ENCODE measurements around the gene MATN1. TPM values are rescaled to one million over a fixed set of nuclear protein-coding genes. Genes with fewer than 3 reads are reported as not detected.
"Not testable (repeated sequence)": the region's sequence is repeated elsewhere in the genome, so short reads cannot be mapped to it uniquely, and the experiment has no call there.

MATN1 gene
- total and polyA plus RNA-seq, 2 donors = 0.24 to 0.85 TPM

GRCh38 chr1:30692201-30692947 lies 31.0 kb downstream of the MATN1 start:
- H3K36me3 ChIP-seq (ENCODE audit: insufficient read depth) = no peaks in the 10 kb centered on the region
- DNase-seq (ENCODE audit: extremely low spot score) = no peak
- 69% methylated on average over 7 of the region's 7 CpGs for WGBS
- H3K4me3 ChIP-seq (ENCODE audit: low read depth, low read length) = no peak overlapping the region
- no peak overlapping the region for H3K27ac ChIP-seq (ENCODE audit: low read depth)
- H3K4me1 ChIP-seq (ENCODE audit: insufficient read depth) = no peaks in the 10 kb centered on the region

DNA sequence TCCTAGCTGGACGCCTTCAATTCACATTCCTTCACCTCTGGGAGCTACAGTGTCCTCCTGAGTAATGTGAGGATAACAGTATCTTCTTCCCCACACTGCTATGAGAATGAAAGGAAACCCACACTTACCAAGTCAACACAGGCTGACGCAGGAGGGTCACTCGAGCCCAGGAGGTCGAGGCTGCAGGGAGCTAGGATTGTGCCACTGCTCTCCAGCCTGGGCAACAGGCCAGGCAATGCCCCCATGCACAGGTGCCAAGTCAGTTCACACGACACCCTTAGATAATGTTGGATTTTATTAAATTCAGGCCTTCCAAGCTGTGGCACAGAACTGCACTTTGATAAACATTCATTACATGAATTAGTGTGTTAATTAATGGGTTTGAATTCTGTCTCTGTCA lies 31.9 kb downstream of the MATN1 start:
- no peaks in the 10 kb centered on the region for H3K4me1 ChIP-seq (ENCODE audit: insufficient read depth)
- 67% methylated on average over 5 of the region's 5 CpGs for WGBS
- no peak overlapping the region for H3K4me3 ChIP-seq (ENCODE audit: low read depth, low read length)
- H3K36me3 ChIP-seq (ENCODE audit: insufficient read depth) = no peaks in the 10 kb centered on the region
- DNase-seq (ENCODE audit: extremely low spot score) = no peak
- H3K27ac ChIP-seq (ENCODE audit: low read depth) = no peak overlapping the region

DNA sequence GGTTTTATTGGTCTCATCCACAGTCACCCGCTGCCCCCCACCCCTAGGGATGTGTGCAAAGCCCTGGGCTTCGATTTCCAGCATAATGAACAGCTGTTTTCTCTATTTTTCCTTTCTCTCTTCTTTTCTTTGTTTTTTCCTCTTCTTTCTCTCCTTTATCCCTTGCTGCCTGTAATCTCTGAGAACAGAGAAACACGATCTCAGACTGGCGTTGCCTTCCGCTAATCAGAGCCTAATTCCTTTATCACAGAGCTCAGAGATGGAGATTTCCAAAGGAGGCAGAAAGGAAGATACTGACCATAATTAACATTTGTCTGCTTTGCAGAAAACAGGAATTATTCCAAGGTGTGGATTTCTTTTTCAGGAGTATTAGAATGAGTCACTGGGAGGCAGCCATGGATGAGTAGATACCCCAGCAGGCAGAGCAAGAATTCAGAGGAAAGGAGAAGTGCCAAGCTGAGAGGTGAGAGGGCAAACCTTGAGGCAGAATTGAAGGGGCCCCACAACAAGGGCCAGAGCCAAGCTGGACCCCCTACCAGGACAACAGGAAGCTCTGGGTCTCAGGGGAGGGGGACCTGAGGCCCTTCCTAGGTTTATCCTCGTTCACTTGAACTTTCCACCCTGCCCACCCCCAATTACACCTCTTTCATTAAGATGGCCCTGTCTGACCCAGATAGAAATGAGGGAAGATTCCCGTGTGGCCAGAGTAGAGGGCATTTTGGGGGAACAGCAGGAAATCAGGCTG lies 33.3 kb downstream of the MATN1 start:
- Histone ChIP-seq H3K27ac (ENCODE audit: low read depth) (no peak overlapping the region), H3K4me1 (ENCODE audit: insufficient read depth) (no peaks in the 10 kb centered on the region), H3K36me3 (ENCODE audit: insufficient read depth) (no peaks in the 10 kb centered on the region), H3K4me3 (ENCODE audit: low read depth, low read length) (no peak overlapping the region)
- DNase-seq (ENCODE audit: extremely low spot score) = no peak
- WGBS = 53% methylated on average over 7 of the region's 7 CpGs

GRCh38 chr1:30688920-30689794 lies 34.2 kb downstream of the MATN1 start:
- WGBS = 81% methylated on average over 11 of the region's 11 CpGs
- Histone ChIP-seq H3K36me3 (ENCODE audit: insufficient read depth) (no peaks in the 10 kb centered on the region), H3K4me1 (ENCODE audit: insufficient read depth) (no peaks in the 10 kb centered on the region), H3K27ac (ENCODE audit: low read depth) (no peak overlapping the region), H3K4me3 (ENCODE audit: low read depth, low read length) (no peak overlapping the region)
- DNase-seq (ENCODE audit: extremely low spot score) = no peak

- H3K36me3 ChIP-seq (ENCODE audit: insufficient read depth); H3K4me3 ChIP-seq (ENCODE audit: low read depth, low read length); DNase-seq (ENCODE audit: extremely low spot score); H3K27ac ChIP-seq (ENCODE audit: low read depth); H3K4me1 ChIP-seq (ENCODE audit: insufficient read depth): not testable (repeated sequence)
- 92% methylated on average over 9 of the region's 9 CpGs for WGBS
Measured at GRCh38 chr1:30688516-30688915, 34.9 kb downstream of the MATN1 start.

- H3K27ac ChIP-seq (ENCODE audit: low read depth) = no peak overlapping the region
Measured at GRCh38 chr1:30687886-30688285, 35.5 kb downstream of the MATN1 start.

DNA sequence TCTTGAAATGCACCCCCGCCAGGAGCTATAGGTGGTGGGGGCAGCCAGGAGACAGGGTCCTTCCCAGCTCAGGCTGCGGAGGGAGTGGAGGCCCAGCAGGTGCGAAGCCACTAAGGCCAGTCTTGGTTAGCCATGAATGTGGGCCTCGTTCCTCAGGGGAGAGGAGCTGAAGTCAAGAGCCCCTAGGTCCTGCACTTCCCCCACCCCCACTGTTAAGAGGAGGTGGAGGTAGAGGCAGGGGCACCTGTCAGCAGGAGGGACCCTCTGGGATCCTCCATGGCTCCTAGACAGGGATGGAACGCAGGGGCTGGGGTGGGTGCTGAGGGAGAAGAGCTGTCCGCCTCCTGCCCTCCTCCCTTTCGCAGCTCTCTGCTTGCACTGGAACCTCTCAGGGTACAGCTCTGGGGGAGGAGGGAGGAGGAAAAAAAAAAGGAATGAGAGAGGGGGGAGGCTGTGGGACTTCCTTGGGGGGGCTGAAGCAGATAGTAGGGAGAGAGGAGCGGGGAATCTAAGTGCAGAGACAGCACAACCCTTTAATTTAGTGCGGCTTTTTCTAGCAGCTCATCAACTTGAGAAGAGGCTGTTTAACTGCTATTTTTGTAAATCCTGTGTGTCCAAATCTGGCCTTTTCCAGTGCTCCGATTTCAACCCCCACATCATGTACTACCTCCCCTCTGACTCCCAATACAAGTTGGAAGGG lies 37.0 kb downstream of the MATN1 start:
- DNase-seq (ENCODE audit: extremely low spot score) = no peak

More at GRCh38 chr1:30687886-30688285, 35.5 kb downstream of the MATN1 start:
- Histone ChIP-seq H3K36me3 (ENCODE audit: insufficient read depth) (no peaks in the 10 kb centered on the region), H3K4me1 (ENCODE audit: insufficient read depth) (no peaks in the 10 kb centered on the region), H3K4me3 (ENCODE audit: low read depth, low read length) (no peak overlapping the region)
- 92% methylated on average over 6 of the region's 6 CpGs for WGBS
- DNase-seq (ENCODE audit: extremely low spot score) = no peak

DNA sequence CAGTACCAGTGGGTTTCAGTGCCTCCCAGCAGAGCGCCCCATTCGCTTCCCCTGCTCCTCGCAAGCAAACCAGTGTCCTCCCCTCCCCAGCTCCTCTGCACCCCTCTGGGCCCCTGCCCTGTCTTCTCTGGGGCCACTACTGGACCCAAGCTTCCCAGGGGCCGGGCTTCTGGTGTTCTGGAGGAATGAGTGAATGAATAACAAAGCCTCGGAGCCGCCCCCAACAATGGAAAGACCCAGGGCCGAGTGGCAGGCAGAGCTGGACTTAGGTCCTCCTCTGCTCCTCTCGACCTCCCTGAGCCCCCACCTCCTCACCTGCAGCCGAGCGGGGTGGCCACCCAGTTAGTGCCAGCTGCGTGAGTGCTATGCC lies 37.6 kb downstream of the MATN1 start:
- no peak for DNase-seq (ENCODE audit: extremely low spot score)
- Histone ChIP-seq H3K4me1 (ENCODE audit: insufficient read depth) (no peaks in the 10 kb centered on the region), H3K36me3 (ENCODE audit: insufficient read depth) (no peaks in the 10 kb centered on the region), H3K4me3 (ENCODE audit: low read depth, low read length) (no peak overlapping the region), H3K27ac (ENCODE audit: low read depth) (no peak overlapping the region)
- 31% methylated on average over 11 of the region's 11 CpGs for WGBS

More for the DNA sequence above, 37.0 kb downstream of the MATN1 start:
- no peaks in the 10 kb centered on the region for H3K36me3 ChIP-seq (ENCODE audit: insufficient read depth)
- 42% methylated on average over 10 of the region's 10 CpGs for WGBS
- no peak overlapping the region for H3K4me3 ChIP-seq (ENCODE audit: low read depth, low read length)
- H3K4me1 ChIP-seq (ENCODE audit: insufficient read depth) = no peaks in the 10 kb centered on the region
- no peak overlapping the region for H3K27ac ChIP-seq (ENCODE audit: low read depth)

DNA sequence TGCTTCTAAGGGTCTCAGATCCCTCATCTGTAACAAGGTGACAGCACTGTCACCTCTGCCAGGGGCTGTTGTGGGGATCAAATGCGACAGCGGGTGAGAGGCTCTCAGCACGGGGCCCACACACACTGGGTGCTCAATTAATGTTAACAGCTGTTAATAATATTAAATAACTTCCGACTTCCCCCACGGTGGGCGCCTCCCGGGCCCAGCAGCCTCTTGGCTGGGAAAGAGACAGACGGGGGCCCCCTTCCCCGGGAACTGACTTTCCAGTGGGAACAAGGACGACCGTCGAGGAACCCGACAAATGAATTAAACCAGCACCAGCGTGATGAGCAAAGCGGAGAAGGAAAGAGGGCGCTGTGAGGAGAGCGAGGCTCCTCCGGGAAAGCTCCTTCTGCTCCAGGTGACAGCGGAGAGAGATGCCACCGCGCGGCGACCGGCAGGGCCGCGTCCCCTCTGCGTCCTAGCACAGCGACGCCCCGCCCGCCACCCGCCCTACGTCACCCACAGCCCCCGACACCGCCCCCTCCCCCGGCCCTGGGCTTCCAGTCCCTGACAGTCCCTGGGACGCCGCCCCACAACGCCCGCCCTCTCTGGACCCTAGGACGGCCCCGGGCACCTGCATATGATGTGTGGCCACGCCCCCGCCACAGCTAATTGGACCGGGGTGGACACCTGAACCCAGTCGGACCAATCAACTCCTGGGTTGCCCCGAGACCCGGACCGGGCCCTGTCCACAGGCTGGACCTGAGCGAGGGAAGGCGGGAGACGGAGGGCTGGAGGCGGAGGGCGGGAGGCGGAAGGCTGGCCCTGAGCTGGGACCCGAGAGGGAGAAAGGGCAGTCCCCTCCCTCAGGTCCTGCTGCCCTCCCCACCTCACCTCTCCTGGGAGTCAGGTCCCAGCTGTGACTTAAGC lies 38.2 kb downstream of the MATN1 start:
- Histone ChIP-seq H3K36me3 (ENCODE audit: insufficient read depth) (no peaks in the 10 kb centered on the region), H3K27ac (ENCODE audit: low read depth) (no peak overlapping the region), H3K4me1 (ENCODE audit: insufficient read depth) (no peaks in the 10 kb centered on the region), H3K4me3 (ENCODE audit: low read depth, low read length) (no peak overlapping the region)
- no peak for DNase-seq (ENCODE audit: extremely low spot score)
- WGBS = 10% methylated on average over 56 of the region's 56 CpGs

DNA sequence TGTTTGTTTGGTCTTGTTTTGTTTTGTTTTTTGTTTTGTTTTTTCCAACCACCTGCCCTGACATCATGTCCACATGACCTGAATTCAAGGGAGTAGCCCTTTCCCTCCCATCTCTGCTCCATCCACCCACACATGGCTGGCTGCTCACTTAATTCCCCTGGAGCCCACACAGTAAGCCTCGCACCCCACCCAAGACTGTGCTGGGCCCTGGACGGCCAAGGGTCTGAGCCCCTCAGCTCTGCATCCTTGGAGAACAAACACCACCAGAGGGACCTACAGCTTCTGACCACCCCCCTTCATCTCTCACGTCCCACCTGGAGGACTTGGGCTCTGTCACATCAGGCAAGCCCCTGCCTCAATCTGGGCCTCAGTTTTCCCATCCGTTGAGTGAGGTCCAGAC lies 39.1 kb downstream of the MATN1 start:
- Histone ChIP-seq H3K4me1 (ENCODE audit: insufficient read depth) (no peaks in the 10 kb centered on the region), H3K36me3 (ENCODE audit: insufficient read depth) (no peaks in the 10 kb centered on the region), H3K27ac (ENCODE audit: low read depth) (no peak overlapping the region), H3K4me3 (ENCODE audit: low read depth, low read length) (no peak overlapping the region)
- no peak for DNase-seq (ENCODE audit: extremely low spot score)
- whole genome bisulfite sequencing = 87% methylated on average over 4 of the region's 4 CpGs

DNA sequence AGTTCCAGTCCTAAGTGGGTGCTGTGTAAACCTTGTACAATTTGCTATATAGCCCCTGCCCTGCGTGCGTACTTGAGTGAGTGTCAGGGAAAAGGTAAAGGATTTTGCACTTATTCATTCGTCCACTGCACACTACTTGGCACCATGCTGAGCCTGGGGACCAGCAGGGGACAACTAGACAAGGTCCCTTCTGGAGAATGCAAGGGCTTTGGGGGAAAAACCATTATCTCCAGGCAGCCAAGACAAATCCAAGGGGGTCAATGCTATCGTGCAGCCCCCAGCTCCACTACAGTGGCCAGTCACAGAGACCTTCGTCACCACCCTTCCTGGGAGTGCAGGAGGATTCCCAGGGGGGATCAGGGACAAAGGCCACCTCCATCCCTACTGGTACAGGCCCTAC lies 39.7 kb downstream of the MATN1 start:
- WGBS = 82% methylated on average over 5 of the region's 5 CpGs
- DNase-seq (ENCODE audit: extremely low spot score) = no peak

DNA sequence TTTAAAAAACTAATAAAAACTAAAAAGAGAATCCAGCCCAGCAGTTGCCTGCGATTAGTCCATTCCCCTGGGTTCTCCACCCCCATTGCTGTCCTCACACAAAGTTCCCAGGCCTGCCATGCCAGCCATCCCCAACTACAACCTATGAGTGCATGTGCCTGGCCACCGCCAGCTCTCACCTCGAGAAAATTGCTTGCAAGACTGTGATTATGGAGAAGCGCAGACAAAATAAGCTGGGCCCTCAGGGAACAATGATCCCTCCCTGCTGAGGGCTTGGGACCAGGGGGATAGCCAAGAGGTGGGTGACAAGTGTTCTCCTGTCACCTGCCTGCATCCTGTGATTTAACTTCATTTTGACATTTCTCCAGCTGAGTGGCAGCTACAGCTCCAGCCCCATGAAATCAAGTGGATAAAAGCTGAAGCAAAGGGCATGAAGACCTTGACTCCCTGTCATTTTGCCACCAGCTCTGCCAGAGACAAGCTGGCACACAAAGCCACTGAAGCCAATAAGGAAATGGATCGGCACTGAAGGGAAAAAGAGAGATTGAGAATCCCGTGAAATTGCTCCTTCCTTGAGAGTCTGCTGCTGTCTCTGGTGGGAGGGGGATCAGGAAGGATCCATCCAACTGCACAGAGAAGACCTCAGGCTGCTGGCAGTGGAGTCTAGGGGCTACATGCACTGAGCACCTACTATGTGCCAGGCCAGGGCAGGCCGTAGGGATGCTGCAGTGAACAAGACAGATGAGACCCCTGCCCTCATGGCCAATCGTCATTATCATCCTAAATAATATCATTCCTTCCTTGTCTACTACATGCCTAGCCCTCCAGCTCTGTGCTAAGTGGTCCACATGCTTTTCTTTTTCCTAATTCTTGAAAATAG lies 40.7 kb downstream of the MATN1 start:
- no peak overlapping the region for H3K27ac ChIP-seq (ENCODE audit: low read depth)
- no peaks in the 10 kb centered on the region for H3K36me3 ChIP-seq (ENCODE audit: insufficient read depth)
- no peak for DNase-seq (ENCODE audit: extremely low spot score)
- H3K4me1 ChIP-seq (ENCODE audit: insufficient read depth) = no peaks in the 10 kb centered on the region
- WGBS = 77% methylated on average over 8 of the region's 8 CpGs
- no peak overlapping the region for H3K4me3 ChIP-seq (ENCODE audit: low read depth, low read length)

More for the DNA sequence above, 39.7 kb downstream of the MATN1 start:
- Histone ChIP-seq H3K27ac (ENCODE audit: low read depth) (no peak overlapping the region), H3K4me3 (ENCODE audit: low read depth, low read length) (no peak overlapping the region), H3K4me1 (ENCODE audit: insufficient read depth) (no peaks in the 10 kb centered on the region), H3K36me3 (ENCODE audit: insufficient read depth) (no peaks in the 10 kb centered on the region)
